GM12891 (cell line): Measurements from ENCODE around the gene SLC35B4.

Source experiments
- POLR2A ChIP-seq: IDR thresholded peaks from 2 replicates; pipeline ENCODE4 v1.6.1; 2011; ENCODE audit warnings: low read depth, low read length, control low read depth
- SPI1 ChIP-seq: IDR thresholded peaks from 2 replicates; pipeline ENCODE4 v1.6.1; 2011; ENCODE audit warnings: low read depth, low read length, control low read depth
- TAF1 ChIP-seq: IDR thresholded peaks from 2 replicates; pipeline ENCODE4 v1.6.1; 2011; ENCODE audit warnings: low read depth, low read length, control low read depth

DNA sequence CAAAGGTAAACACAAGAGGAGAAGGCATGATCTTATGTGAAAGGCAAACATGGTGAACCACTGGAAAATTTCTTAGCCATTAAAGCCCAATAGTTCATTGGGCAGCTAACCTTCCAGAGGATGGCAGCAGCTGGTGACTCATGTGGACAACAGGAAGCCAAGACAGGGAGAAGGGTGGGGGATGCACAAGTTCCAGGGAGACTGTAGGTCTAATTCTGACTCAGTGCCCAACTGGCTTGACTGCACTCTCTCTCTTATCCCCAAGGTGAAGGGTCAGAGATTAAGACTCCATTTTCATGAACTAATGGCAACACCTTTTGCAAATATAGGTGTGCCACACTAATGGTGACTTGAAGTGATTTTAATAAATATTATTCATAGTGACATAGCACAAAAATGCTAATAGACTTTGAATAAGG is 47.9 kb upstream of the SLC35B4 start:
- TF ChIP-seq TAF1, result no peak
- TF ChIP-seq SPI1, result no peak
- no peak for TF ChIP-seq POLR2A
